ENCODE measurements around the gene KDM4C. TPM values are rescaled to one million over a fixed set of nuclear protein-coding genes. Genes with fewer than 3 reads are reported as not detected.
"Not testable (repeated sequence)": the region's sequence is repeated elsewhere in the genome, so short reads cannot be mapped to it uniquely, and the experiment has no call there.

The KDM4C gene
- total RNA-seq, 5 donors from 2014 or later (not counting 1 experiment from before 2014, with no cell fraction given): 66.4 to 107 (median 76.0) TPM

DNA sequence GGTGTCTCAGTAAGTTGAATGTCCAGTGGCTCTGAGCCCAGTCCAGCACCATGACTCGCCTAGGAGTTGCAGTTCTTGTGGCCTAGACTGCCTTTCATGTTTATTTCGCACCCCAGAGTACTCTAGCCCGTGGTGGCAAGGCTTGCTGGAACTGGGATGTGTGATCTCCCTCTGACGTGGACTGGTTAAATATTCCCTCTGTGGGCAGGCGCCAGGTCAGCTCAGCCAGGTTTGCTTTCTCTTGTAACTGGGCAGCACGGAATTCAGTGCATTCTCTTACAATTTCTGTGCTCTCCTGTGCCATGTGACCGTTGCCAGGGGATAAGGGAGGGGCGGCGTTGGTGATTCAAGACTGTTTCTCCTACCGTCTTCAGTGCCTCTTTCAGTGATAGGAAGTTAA is 270.8 kb downstream of the KDM4C start:
- DNase-seq (no peak), ATAC-seq (replicated peaks in 1 of 4) (no peak)
- no peak overlapping the region for H3K4me3 Mint-ChIP-seq
- H3K27ac Mint-ChIP-seq: no peak overlapping the region
- H3K4me1 Mint-ChIP-seq: no peaks in the 10 kb centered on the region
- Histone ChIP-seq H3K27ac (ENCODE audit: low read length) (no peak overlapping the region), H3K4me1 (ENCODE audit: control insufficient read depth in 1 of 2, extremely low read depth in 1 of 2, insufficient read depth in 2 of 2, low read length in 2 of 2) (no peaks in the 10 kb centered on the region), H3K4me3 (ENCODE audit: control insufficient read depth in 1 of 2, extremely low read depth in 1 of 2, low read length in 1 of 2) (no peak overlapping the region), H3K27me3 (replicated peaks in 1 of 2; ENCODE audit: control insufficient read depth in 2 of 2, extremely low read depth in 1 of 2, insufficient read depth in 2 of 2, low read length in 1 of 2) (no peaks in the 10 kb centered on the region), H3K9me3 (no peaks in the 10 kb centered on the region), H3K36me3 (ENCODE audit: control insufficient read depth in 2 of 2, extremely low read depth in 1 of 2, insufficient read depth in 1 of 2, low read length in 1 of 2) (peaks cover 7 to 14% of the 10 kb centered on the region in 2 donors)
- WGBS (ENCODE audit: insufficient coverage): 92% methylated on average over 7 of the region's 10 CpGs
- peaks cover 67% of the 10 kb centered on the region for H3K36me3 Mint-ChIP-seq
- ChIA-PET CTCF (no interaction called here), POLR2A (interaction anchor here in 1 of 2 donors (0.6 kb wide), 1 partner anchor 16 kb away, joined by 3 read pairs; no protein-coding TSS in a partner anchor)
- no peaks in the 10 kb centered on the region for H3K27me3 Mint-ChIP-seq
- H3K9me3 Mint-ChIP-seq: no peaks in the 10 kb centered on the region

DNA sequence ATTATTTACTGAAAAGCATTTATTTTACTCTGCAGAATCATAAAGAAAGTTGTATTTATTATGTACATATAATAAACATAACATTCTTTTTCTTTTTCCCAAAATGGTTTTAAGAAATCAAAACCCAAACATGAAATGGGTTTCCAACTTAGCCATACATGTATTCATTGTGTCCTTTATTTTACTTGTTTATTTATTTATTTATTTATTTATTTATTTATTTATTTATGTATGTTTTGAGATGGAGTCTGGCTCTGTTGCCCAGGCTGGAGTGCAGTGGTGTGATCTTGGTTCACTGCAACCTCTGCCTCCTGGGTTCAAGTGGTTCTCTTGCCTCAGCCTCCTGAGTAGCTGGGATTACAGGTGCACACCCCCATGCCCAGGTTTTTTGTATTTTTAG is 273.2 kb downstream of the KDM4C start:
- H3K4me1 ChIP-seq (ENCODE audit: control insufficient read depth in 1 of 2, extremely low read depth in 1 of 2, insufficient read depth in 2 of 2, low read length in 2 of 2); H3K4me3 ChIP-seq (ENCODE audit: control insufficient read depth in 1 of 2, extremely low read depth in 1 of 2, low read length in 1 of 2); H3K9me3 ChIP-seq; H3K4me1 Mint-ChIP-seq; DNase-seq; H3K27ac ChIP-seq (ENCODE audit: low read length); H3K27me3 ChIP-seq (replicated peaks in 1 of 2; ENCODE audit: control insufficient read depth in 2 of 2, extremely low read depth in 1 of 2, insufficient read depth in 2 of 2, low read length in 1 of 2); POLR2A ChIA-PET; H3K27me3 Mint-ChIP-seq; CTCF ChIA-PET; H3K9me3 Mint-ChIP-seq; H3K4me3 Mint-ChIP-seq; H3K27ac Mint-ChIP-seq; ATAC-seq (replicated peaks in 1 of 4): not testable (repeated sequence)
- H3K36me3 ChIP-seq (ENCODE audit: control insufficient read depth in 2 of 2, extremely low read depth in 1 of 2, insufficient read depth in 1 of 2, low read length in 1 of 2): peaks cover 9 to 13% of the 10 kb centered on the region in 2 donors
- peaks cover 67% of the 10 kb centered on the region for H3K36me3 Mint-ChIP-seq

DNA sequence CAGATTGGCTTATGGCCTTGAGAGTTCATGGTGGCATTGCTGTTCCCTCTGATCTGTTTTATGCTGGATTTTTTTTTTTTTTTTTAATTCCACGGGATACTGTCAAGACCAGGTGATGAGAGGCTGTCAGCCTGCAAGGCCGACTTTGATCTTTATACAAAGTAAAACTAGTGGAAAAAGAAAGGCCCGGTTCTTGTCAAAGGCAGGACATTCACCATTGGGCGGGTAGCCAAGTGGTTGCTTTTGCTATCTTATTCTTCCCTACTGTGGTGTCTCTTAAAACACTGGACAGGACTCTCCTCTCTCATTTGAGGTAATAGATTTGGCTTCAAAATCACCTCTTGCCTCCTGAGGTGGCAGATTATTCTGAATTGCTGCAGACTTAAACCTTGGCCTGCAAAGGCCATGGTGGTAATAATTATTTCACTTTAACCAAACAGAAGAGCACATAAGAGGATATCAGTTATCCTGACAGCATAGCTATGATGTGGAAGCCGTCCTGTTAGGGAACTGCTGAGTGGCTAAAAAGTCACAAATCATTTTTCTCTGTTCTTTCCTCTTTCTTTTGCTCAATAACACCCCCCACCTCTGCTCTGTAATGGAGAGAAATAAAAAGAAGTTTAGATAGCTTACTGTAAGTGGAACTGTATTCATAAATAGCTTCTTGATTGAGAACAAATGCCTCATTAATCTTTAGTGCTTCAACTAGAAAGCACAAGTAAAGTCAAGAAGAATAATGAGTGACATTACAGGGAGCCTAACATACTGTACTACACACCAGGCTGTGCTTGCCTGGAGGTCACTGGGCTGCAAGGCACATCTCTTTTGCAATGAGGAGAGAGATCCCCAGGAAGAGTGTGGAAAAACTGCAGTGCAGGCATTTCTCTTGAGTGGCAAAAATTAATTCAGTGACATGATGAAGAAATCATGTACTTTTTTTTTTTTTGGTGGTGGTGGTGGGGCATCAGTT is 275.6 kb downstream of the KDM4C start:
- POLR2A ChIA-PET: interaction anchor here in 1 of 2 donors (0.8 kb wide), 1 partner anchor 548 kb away, joined by 3 read pairs; no protein-coding TSS in a partner anchor
- Histone ChIP-seq H3K27me3 (replicated peaks in 1 of 2; ENCODE audit: control insufficient read depth in 2 of 2, extremely low read depth in 1 of 2, insufficient read depth in 2 of 2, low read length in 1 of 2) (no peaks in the 10 kb centered on the region), H3K27ac (ENCODE audit: low read length) (no peak overlapping the region), H3K9me3 (no peaks in the 10 kb centered on the region), H3K36me3 (ENCODE audit: control insufficient read depth in 2 of 2, extremely low read depth in 1 of 2, insufficient read depth in 1 of 2, low read length in 1 of 2) (peaks cover 3 to 7% of the 10 kb centered on the region in 2 donors), H3K4me1 (ENCODE audit: control insufficient read depth in 1 of 2, extremely low read depth in 1 of 2, insufficient read depth in 2 of 2, low read length in 2 of 2) (no peaks in the 10 kb centered on the region), H3K4me3 (ENCODE audit: control insufficient read depth in 1 of 2, extremely low read depth in 1 of 2, low read length in 1 of 2) (no peak overlapping the region)
- CTCF ChIA-PET: no interaction called here
- H3K27me3 Mint-ChIP-seq: no peaks in the 10 kb centered on the region
- H3K36me3 Mint-ChIP-seq: peaks cover 56% of the 10 kb centered on the region
- H3K4me1 Mint-ChIP-seq: peaks cover 0 to 7% (median 0%) of the 10 kb centered on the region in 3 donors
- 100% methylated on average over 1 of the region's 5 CpGs for WGBS (ENCODE audit: insufficient coverage)
- DNase-seq (no peak), ATAC-seq (replicated peaks in 1 of 4) (no peak)
- H3K4me3 Mint-ChIP-seq: no peak overlapping the region
- no peaks in the 10 kb centered on the region for H3K9me3 Mint-ChIP-seq
- H3K27ac Mint-ChIP-seq: no peak overlapping the region

DNA sequence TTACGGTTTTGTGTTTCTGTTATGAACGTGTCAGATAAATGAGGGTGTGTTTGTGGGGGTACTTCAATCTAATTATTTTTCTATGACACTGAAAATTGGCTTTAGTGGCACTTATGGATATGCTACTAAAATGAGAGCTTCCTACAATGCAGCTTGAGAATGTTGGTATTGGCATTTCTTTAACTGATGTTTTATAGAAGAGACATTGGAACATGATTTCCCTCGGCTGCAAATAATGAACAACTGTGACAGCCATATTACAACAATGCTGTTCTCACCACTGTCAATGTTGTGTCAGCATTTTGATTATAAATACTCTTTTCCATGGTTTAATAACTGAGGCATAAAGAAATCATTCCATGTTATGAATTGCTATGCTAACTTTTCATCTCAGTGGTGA is 279.4 kb downstream of the KDM4C start:
- POLR2A ChIA-PET: interaction anchor here in 1 of 2 donors (0.6 kb wide), 1 partner anchor 20 kb away, joined by 4 read pairs; no protein-coding TSS in a partner anchor
- CTCF ChIA-PET: no interaction called here
- ATAC-seq (replicated peaks in 1 of 4): no peak

DNA sequence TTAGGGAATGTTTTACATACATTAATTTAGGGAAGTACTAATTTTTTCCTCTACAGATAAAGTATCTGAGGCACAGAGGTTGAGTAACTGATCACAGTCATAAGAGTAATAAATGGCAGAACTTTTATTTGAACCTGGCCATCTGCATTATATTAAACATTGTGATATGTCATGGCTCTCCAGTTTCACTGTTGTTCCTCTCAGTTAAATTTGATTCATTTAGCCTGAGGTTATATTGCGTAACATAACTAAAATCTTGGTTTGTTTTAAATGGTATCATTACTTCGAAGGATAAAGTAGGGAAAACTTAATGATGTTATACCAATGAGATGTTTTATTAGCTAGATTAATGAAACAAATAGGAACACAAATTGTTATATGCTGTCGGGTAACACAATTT is 284.4 kb downstream of the KDM4C start:
- ChIA-PET POLR2A (no interaction called here), CTCF (interaction anchor here in 1 of 2 donors (0.5 kb wide), 1 partner anchor 757 kb away, joined by 5 read pairs; the partner anchor contains the start of gene DMAC1)
- peaks cover 53% of the 10 kb centered on the region for H3K36me3 Mint-ChIP-seq
- H3K4me3 Mint-ChIP-seq: no peak overlapping the region
- DNase-seq (no peak), ATAC-seq (replicated peaks in 1 of 4) (no peak)
- peaks cover 0 to 28% of the 10 kb centered on the region in 2 donors for H3K36me3 ChIP-seq (ENCODE audit: control insufficient read depth in 2 of 2, extremely low read depth in 1 of 2, insufficient read depth in 1 of 2, low read length in 1 of 2)
- H3K27ac Mint-ChIP-seq: no peak overlapping the region
- peaks cover 0 to 10% (median 0%) of the 10 kb centered on the region in 3 donors for H3K4me1 Mint-ChIP-seq
- WGBS (ENCODE audit: insufficient coverage): no CpG with 5 or more reads among the region's 3 CpGs
- H3K9me3 Mint-ChIP-seq: no peaks in the 10 kb centered on the region
- no peaks in the 10 kb centered on the region for H3K9me3 ChIP-seq
- no peak overlapping the region for H3K4me3 ChIP-seq (ENCODE audit: control insufficient read depth in 1 of 2, extremely low read depth in 1 of 2, low read length in 1 of 2)
- no peak overlapping the region for H3K27ac ChIP-seq (ENCODE audit: low read length)
- no peaks in the 10 kb centered on the region for H3K4me1 ChIP-seq (ENCODE audit: control insufficient read depth in 1 of 2, extremely low read depth in 1 of 2, insufficient read depth in 2 of 2, low read length in 2 of 2)
- H3K27me3 ChIP-seq (replicated peaks in 1 of 2; ENCODE audit: control insufficient read depth in 2 of 2, extremely low read depth in 1 of 2, insufficient read depth in 2 of 2, low read length in 1 of 2): no peaks in the 10 kb centered on the region
- H3K27me3 Mint-ChIP-seq: no peaks in the 10 kb centered on the region

More for the DNA sequence above, 279.4 kb downstream of the KDM4C start:
- WGBS (ENCODE audit: insufficient coverage): no CpG with 5 or more reads among the region's 3 CpGs
- no peaks in the 10 kb centered on the region for H3K4me1 ChIP-seq (ENCODE audit: control insufficient read depth in 1 of 2, extremely low read depth in 1 of 2, insufficient read depth in 2 of 2, low read length in 2 of 2)
- no peaks in the 10 kb centered on the region for H3K27me3 ChIP-seq (replicated peaks in 1 of 2; ENCODE audit: control insufficient read depth in 2 of 2, extremely low read depth in 1 of 2, insufficient read depth in 2 of 2, low read length in 1 of 2)
- peaks cover 61% of the 10 kb centered on the region for H3K36me3 Mint-ChIP-seq
- peaks cover 3 to 11% of the 10 kb centered on the region in 2 donors for H3K36me3 ChIP-seq (ENCODE audit: control insufficient read depth in 2 of 2, extremely low read depth in 1 of 2, insufficient read depth in 1 of 2, low read length in 1 of 2)
- H3K4me1 Mint-ChIP-seq: peaks cover 0 to 7% (median 0%) of the 10 kb centered on the region in 3 donors
- H3K4me3 ChIP-seq (ENCODE audit: control insufficient read depth in 1 of 2, extremely low read depth in 1 of 2, low read length in 1 of 2): no peak overlapping the region
- H3K27me3 Mint-ChIP-seq: no peaks in the 10 kb centered on the region
- no peaks in the 10 kb centered on the region for H3K9me3 ChIP-seq
- no peak overlapping the region for H3K27ac ChIP-seq (ENCODE audit: low read length)
- no peak overlapping the region for H3K4me3 Mint-ChIP-seq
- no peak overlapping the region for H3K27ac Mint-ChIP-seq
- DNase-seq: no peak
- no peaks in the 10 kb centered on the region for H3K9me3 Mint-ChIP-seq

DNA sequence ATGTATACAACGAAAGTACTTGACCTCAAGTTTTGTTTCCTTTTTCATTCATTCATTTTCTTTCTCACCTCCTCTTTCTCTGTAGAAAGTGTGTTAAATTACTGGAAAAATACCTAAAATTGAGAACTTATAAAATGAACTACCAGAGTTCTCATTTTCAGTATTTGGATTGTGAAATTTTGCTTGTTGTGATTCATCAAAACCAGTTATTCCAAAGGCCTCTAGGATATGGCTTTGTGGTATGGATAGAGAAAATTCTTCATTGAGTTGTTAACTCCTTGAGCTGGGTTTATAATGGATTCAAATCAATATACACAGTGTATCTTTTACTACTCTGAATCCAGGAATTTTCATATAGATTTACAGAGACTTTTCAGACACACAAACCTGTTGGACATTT is 287.6 kb downstream of the KDM4C start:
- ATAC-seq (replicated peaks in 1 of 4): no peak
- Mint-ChIP-seq H3K9me3 (no peaks in the 10 kb centered on the region), H3K27me3 (no peaks in the 10 kb centered on the region), H3K4me1 (peaks cover 0 to 10% (median 0%) of the 10 kb centered on the region in 3 donors), H3K4me3 (no peak overlapping the region), H3K27ac (no peak overlapping the region), H3K36me3 (peaks cover 70% of the 10 kb centered on the region)
- Histone ChIP-seq H3K36me3 (ENCODE audit: control insufficient read depth in 2 of 2, extremely low read depth in 1 of 2, insufficient read depth in 1 of 2, low read length in 1 of 2) (peaks cover 0 to 48% of the 10 kb centered on the region in 2 donors), H3K27ac (ENCODE audit: low read length) (no peak overlapping the region), H3K4me1 (ENCODE audit: control insufficient read depth in 1 of 2, extremely low read depth in 1 of 2, insufficient read depth in 2 of 2, low read length in 2 of 2) (no peaks in the 10 kb centered on the region), H3K4me3 (ENCODE audit: control insufficient read depth in 1 of 2, extremely low read depth in 1 of 2, low read length in 1 of 2) (no peak overlapping the region), H3K9me3 (no peaks in the 10 kb centered on the region), H3K27me3 (replicated peaks in 1 of 2; ENCODE audit: control insufficient read depth in 2 of 2, extremely low read depth in 1 of 2, insufficient read depth in 2 of 2, low read length in 1 of 2) (no peaks in the 10 kb centered on the region)
- no peak for DNase-seq
- CTCF ChIA-PET: no interaction called here
- no CpG with 5 or more reads among the region's 1 CpG for WGBS (ENCODE audit: insufficient coverage)
- POLR2A ChIA-PET: no interaction called here

All from T-cell (primary cell).